ENCODE results near the gene B4GAT1.

Gene B4GAT1

GRCh38 chr11:66299186-66299585, 48.2 kb downstream of the B4GAT1 start:
- Mint-ChIP-seq H3K9me3 (no peaks in the 10 kb centered on the region), H3K4me1 (peaks cover 0 to 2% of the 10 kb centered on the region in 2 donors), H3K4me3 (no peak overlapping the region), H3K36me3 (no peaks in the 10 kb centered on the region), H3K27me3 (peaks cover 10 to 11% of the 10 kb centered on the region in 2 donors), H3K27ac (no peak overlapping the region)
- DNase-seq = no peak
- no peak for ATAC-seq (replicated peaks)

- Mint-ChIP-seq H3K4me1 (peaks cover 0 to 5% of the 10 kb centered on the region in 2 donors), H3K9me3 (no peaks in the 10 kb centered on the region), H3K27ac (no peak overlapping the region), H3K4me3 (no peak overlapping the region), H3K36me3 (no peaks in the 10 kb centered on the region), H3K27me3 (peaks cover 22 to 24% of the 10 kb centered on the region in 2 donors)
- DNase-seq = no peak
- no peak for ATAC-seq (replicated peaks)
Measured at GRCh38 chr11:66297610-66298009, 49.8 kb downstream of the B4GAT1 start.

Data from stimulated activated naive B cell treated with anti-CD40 and anti-IgM and Interleukin-4, amounts not matched to agents 10 μg/mL and 1 μg/mL and 100 μg/mL, for 72 hours (primary cell).